Measurements from ENCODE around the gene ACKR3. TPM values are rescaled to one million over a fixed set of nuclear protein-coding genes. Genes with fewer than 3 reads are reported as not detected.

The ACKR3 gene
- total and polyA plus RNA-seq, 2 experiments from 2014 or later = 1.0 to 3.0 TPM

DNA sequence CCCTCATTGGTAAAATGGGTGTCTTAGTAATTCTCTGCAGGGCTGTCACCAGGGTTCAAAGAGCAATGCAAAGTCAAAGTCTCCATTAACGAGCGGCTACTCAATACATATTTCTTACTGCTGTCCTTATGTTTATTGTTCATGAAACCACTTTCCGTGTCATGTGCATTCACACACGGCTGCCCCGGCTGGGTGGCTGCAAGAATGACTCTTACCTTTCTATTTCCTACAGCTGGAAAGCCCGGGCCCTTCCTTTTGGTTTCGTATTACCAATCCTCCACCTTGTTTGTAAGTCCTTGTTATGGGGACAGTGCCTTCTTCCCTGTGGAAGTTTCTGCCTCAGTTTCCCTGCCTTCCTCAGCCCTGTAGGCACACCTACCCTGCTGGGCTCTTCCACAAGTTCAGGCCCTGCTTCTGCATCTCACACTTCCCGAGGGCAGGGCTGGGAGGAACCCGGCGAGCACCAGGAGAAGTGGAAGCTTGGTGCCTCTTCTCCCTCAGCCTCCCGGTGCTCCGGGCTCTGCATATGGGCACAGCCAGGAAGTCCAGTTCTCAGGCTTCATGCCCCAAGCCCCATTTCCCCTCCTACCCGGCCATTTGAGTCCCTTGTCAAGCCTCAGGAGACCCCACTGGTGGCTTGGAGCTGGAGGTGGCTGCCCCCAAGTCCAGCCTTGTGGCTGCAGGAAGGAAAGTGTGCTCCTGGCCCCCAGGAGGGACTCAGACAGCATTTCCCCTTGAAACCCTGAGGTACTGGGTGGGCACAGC is 18.7 kb upstream of the ACKR3 start:
- Histone ChIP-seq H3K4me3 (no peak overlapping the region), H3K4me1 (ENCODE audit: insufficient read depth) (peaks cover 6% of the 10 kb centered on the region), H3F3A (replicated peaks; ENCODE audit: low read depth) (no peaks in the 10 kb centered on the region), H3K9me2 (ENCODE audit: insufficient read depth) (peaks cover 9% of the 10 kb centered on the region; the same call in 1 of the 2 replicates), H3K4me2 (no peak overlapping the region), H2AFZ (peak overlapping the region; percentile 59; the same call in 1 of the 2 replicates), H3K27ac (ENCODE audit: low read depth) (no peak overlapping the region), H4K20me1 (replicated peaks; ENCODE audit: insufficient read depth) (no peaks in the 10 kb centered on the region), H3K27me3 (ENCODE audit: insufficient read depth) (no peaks in the 10 kb centered on the region), H3K36me3 (ENCODE audit: insufficient read depth) (no peaks in the 10 kb centered on the region), H3K79me2 (replicated peaks; ENCODE audit: insufficient read depth) (no peaks in the 10 kb centered on the region)
- Mint-ChIP-seq H3K9me3 (peaks cover 6% of the 10 kb centered on the region; the same call in 1 of the 3 replicates), H3K4me3 (no peak overlapping the region), H3K27ac (no peak overlapping the region), H3K4me1 (peaks cover 30% of the 10 kb centered on the region), H3K27me3 (ENCODE audit: insufficient read depth, low read depth, poor library complexity) (peaks cover 11% of the 10 kb centered on the region), H3K36me3 (ENCODE audit: low read depth) (no peaks in the 10 kb centered on the region; the same call in 2 of the 3 replicates)
- DNase-seq (ENCODE audit: low spot score) = no peak
- no peak for ATAC-seq
- TF ChIP-seq ZNF114 (CRISPR knock-in tag; IDR thresholded peaks at IDR 0.05) = no peak
- TF ChIP-seq, protein P1, sequence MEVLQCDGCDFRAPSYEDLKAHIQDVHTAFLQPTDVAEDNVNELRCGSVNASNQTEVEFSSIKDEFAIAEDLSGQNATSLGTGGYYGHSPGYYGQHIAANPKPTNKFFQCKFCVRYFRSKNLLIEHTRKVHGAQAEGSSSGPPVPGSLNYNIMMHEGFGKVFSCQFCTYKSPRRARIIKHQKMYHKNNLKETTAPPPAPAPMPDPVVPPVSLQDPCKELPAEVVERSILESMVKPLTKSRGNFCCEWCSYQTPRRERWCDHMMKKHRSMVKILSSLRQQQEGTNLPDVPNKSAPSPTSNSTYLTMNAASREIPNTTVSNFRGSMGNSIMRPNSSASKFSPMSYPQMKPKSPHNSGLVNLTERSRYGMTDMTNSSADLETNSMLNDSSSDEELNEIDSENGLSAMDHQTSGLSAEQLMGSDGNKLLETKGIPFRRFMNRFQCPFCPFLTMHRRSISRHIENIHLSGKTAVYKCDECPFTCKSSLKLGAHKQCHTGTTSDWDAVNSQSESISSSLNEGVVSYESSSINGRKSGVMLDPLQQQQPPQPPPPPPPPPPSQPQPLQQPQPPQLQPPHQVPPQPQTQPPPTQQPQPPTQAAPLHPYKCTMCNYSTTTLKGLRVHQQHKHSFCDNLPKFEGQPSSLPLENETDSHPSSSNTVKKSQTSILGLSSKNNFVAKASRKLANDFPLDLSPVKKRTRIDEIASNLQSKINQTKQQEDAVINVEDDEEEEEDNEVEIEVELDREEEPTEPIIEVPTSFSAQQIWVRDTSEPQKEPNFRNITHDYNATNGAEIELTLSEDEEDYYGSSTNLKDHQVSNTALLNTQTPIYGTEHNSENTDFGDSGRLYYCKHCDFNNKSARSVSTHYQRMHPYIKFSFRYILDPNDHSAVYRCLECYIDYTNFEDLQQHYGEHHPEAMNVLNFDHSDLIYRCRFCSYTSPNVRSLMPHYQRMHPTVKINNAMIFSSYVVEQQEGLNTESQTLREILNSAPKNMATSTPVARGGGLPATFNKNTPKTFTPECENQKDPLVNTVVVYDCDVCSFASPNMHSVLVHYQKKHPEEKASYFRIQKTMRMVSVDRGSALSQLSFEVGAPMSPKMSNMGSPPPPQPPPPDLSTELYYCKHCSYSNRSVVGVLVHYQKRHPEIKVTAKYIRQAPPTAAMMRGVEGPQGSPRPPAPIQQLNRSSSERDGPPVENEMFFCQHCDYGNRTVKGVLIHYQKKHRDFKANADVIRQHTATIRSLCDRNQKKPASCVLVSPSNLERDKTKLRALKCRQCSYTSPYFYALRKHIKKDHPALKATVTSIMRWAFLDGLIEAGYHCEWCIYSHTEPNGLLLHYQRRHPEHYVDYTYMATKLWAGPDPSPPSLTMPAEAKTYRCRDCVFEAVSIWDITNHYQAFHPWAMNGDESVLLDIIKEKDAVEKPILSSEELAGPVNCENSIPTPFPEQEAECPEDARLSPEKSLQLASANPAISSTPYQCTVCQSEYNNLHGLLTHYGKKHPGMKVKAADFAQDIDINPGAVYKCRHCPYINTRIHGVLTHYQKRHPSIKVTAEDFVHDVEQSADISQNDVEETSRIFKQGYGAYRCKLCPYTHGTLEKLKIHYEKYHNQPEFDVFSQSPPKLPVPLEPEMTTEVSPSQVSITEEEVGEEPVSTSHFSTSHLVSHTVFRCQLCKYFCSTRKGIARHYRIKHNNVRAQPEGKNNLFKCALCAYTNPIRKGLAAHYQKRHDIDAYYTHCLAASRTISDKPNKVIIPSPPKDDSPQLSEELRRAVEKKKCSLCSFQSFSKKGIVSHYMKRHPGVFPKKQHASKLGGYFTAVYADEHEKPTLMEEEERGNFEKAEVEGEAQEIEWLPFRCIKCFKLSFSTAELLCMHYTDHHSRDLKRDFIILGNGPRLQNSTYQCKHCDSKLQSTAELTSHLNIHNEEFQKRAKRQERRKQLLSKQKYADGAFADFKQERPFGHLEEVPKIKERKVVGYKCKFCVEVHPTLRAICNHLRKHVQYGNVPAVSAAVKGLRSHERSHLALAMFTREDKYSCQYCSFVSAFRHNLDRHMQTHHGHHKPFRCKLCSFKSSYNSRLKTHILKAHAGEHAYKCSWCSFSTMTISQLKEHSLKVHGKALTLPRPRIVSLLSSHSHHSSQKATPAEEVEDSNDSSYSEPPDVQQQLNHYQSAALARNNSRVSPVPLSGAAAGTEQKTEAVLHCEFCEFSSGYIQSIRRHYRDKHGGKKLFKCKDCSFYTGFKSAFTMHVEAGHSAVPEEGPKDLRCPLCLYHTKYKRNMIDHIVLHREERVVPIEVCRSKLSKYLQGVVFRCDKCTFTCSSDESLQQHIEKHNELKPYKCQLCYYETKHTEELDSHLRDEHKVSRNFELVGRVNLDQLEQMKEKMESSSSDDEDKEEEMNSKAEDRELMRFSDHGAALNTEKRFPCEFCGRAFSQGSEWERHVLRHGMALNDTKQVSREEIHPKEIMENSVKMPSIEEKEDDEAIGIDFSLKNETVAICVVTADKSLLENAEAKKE (CRISPR knock-in tag; IDR thresholded peaks at IDR 0.05) = no peak
- no peak for TF ChIP-seq CREB1 (CRISPR knock-in tag; IDR thresholded peaks at IDR 0.05; ENCODE audit: low read depth)
- TF ChIP-seq ZNF331 (CRISPR knock-in tag; IDR thresholded peaks at IDR 0.05; ENCODE audit: low read depth) = no peak

Data from GM23338 (cell line).